Natural killer cell (primary cell): Measurements from ENCODE around the gene LHFPL2. TPM values are rescaled to one million over a fixed set of nuclear protein-coding genes. Genes with fewer than 3 reads are reported as not detected.
"Not testable (repeated sequence)": the region's sequence is repeated elsewhere in the genome, so short reads cannot be mapped to it uniquely, and the experiment has no call there.

ENCODE experiments used
- ATAC-seq, 3 donors: fragments of 150-1000 bp in 2 of 3; fragments of 200-7000 bp in 1 of 3; cut with Tn5 transposase; 1 replicate in 1 of 3; 2 replicates in 2 of 3; pipeline ENCODE4 v1.10.0; 2021; ENCODE audit warnings: mild to moderate bottlenecking in 2 of 3, moderate library complexity in 2 of 3
- DNase-seq, 2 donors: peaks; one replicate each; pipeline versions ENCODE4 v3.0.0 to v3.0.0-alpha.2; 2013 to 2021; ENCODE audit warnings: mixed read lengths in 1 of 2
- H3K27ac ChIP-seq: one replicate; pipeline ENCODE4 v1.5.1; 2013; ENCODE audit warnings: mild to moderate bottlenecking, low read length
- H3K27me3 ChIP-seq: one replicate; pipeline ENCODE4 v1.6.1; 2013; ENCODE audit warnings: low read length; ENCODE audit not compliant: control insufficient read depth, insufficient read depth
- H3K36me3 ChIP-seq: one replicate; pipeline ENCODE4 v1.6.1; 2013; ENCODE audit warnings: low read length; ENCODE audit not compliant: control insufficient read depth, insufficient read depth
- H3K4me1 ChIP-seq: one replicate; pipeline ENCODE4 v1.6.1; 2013; ENCODE audit warnings: low read length; ENCODE audit not compliant: control insufficient read depth, insufficient read depth
- H3K4me3 ChIP-seq: one replicate; pipeline ENCODE4 v1.5.1; 2013; ENCODE audit warnings: low read length
- H3K9me3 ChIP-seq: one replicate; pipeline ENCODE4 v1.6.1; 2013; ENCODE audit warnings: low read length; ENCODE audit not compliant: control insufficient read depth, insufficient read depth
- H3K27ac Mint-ChIP-seq, 2 donors: one replicate each; pipeline ENCODE4 v1.8.0; 2022; ENCODE audit warnings: mild to moderate bottlenecking in 2 of 2, mixed read lengths in 2 of 2, moderate library complexity in 1 of 2
- H3K27me3 Mint-ChIP-seq, 2 donors: one replicate each; pipeline ENCODE4 v1.8.0; 2022; ENCODE audit warnings: low read depth in 2 of 2, mixed read lengths in 2 of 2
- H3K36me3 Mint-ChIP-seq: one replicate; pipeline ENCODE4 v1.8.0; 2022; ENCODE audit warnings: mixed read lengths
- H3K4me1 Mint-ChIP-seq, 2 donors: one replicate each; pipeline ENCODE4 v1.8.0; 2022; ENCODE audit warnings: mixed read lengths in 2 of 2
- H3K4me3 Mint-ChIP-seq: one replicate; pipeline ENCODE4 v1.8.0; 2022; ENCODE audit warnings: mild to moderate bottlenecking, moderate library complexity, mixed read lengths
- H3K9me3 Mint-ChIP-seq, 2 donors: one replicate each; pipeline ENCODE4 v1.8.0; 2022; ENCODE audit warnings: mixed read lengths in 2 of 2
- WGBS: methylation state at CpG from one replicate; pipeline ENCODE4 v1.1.7; 2013; ENCODE audit warnings: missing lambda C conversion rate; ENCODE audit not compliant: insufficient coverage; 5-methylcytosine and 5-hydroxymethylcytosine counted together
- intact Hi-C: fragments of 100-400 bp; cut with micrococcal nuclease; formaldehyde crosslinking; loops from one replicate; pipeline ENCODE4 v1.14.2; 2022
- total RNA-seq, 4 donors: library from RNA; stranded (reverse); fragments of 120-200 nt in 1 of 4; gene quantifications; one replicate each; pipeline versions ENCODE4 v1.2.3 to v1.2.4, GENCODE V29; 2013 to 2022
- TF ChIP-seq, protein P1 (sequence below): fragments of 200-600 bp; IDR thresholded peaks from one replicate; pipeline ENCODE4 v1.8.0; 2022; ENCODE audit warnings: antibody characterized with exemption

The LHFPL2 gene
- total RNA-seq, 3 donors from 2014 or later (not counting 1 experiment from before 2014, with no cell fraction given) = 0.85 to 1.9 (median 1.00) TPM

GRCh38 chr5:78622302-78622971, 26.1 kb downstream of the LHFPL2 start:
- peaks cover under 1 to 2% of the 10 kb centered on the region in 2 donors for H3K27me3 Mint-ChIP-seq

DNA sequence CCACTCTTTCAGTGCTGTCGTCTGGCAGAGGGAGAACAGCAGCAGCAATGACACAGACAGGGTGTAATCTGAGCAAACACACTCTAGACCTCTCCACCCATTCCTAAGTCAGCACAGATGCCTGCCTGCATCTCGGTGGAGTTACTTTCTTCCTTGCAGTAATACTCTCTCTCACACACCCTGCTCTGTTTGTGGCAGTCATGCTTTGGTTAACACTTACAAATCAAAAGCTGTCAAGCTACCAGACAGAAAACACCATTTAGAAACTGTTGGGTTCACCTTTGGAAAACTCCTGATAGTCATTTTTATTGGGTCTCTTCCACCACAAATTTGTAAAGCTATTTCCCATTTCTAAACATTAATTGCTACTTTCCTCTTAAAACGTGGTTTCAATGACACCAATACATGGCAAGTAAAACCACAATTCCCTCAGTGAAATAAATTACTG, 27.3 kb downstream of the LHFPL2 start:
- Mint-ChIP-seq H3K27me3 (no peaks in the 10 kb centered on the region), H3K9me3 (no peaks in the 10 kb centered on the region), H3K36me3 (no peaks in the 10 kb centered on the region), H3K4me3 (no peak overlapping the region), H3K4me1 (no peaks in the 10 kb centered on the region), H3K27ac (no peak overlapping the region)
- WGBS = 5% methylated on average over 3 of the region's 3 CpGs
- no peak for DNase-seq
- intact Hi-C loops = no loop called here
- no peaks in the 10 kb centered on the region for H3K36me3 ChIP-seq
- H3K4me1 ChIP-seq = no peaks in the 10 kb centered on the region
- no peak for ATAC-seq
- H3K27me3 ChIP-seq = no peaks in the 10 kb centered on the region
- H3K9me3 ChIP-seq = no peaks in the 10 kb centered on the region
- TF ChIP-seq, protein P1, sequence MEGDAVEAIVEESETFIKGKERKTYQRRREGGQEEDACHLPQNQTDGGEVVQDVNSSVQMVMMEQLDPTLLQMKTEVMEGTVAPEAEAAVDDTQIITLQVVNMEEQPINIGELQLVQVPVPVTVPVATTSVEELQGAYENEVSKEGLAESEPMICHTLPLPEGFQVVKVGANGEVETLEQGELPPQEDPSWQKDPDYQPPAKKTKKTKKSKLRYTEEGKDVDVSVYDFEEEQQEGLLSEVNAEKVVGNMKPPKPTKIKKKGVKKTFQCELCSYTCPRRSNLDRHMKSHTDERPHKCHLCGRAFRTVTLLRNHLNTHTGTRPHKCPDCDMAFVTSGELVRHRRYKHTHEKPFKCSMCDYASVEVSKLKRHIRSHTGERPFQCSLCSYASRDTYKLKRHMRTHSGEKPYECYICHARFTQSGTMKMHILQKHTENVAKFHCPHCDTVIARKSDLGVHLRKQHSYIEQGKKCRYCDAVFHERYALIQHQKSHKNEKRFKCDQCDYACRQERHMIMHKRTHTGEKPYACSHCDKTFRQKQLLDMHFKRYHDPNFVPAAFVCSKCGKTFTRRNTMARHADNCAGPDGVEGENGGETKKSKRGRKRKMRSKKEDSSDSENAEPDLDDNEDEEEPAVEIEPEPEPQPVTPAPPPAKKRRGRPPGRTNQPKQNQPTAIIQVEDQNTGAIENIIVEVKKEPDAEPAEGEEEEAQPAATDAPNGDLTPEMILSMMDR = no peak
- H3K27ac ChIP-seq = no peak overlapping the region
- H3K4me3 ChIP-seq = no peak overlapping the region

More at GRCh38 chr5:78622302-78622971, 26.1 kb downstream of the LHFPL2 start:
- no peak overlapping the region for H3K27ac Mint-ChIP-seq
- TF ChIP-seq, protein P1 = no peak
- no peak overlapping the region for H3K4me3 ChIP-seq
- H3K4me1 ChIP-seq = no peaks in the 10 kb centered on the region
- 87% methylated on average over 3 of the region's 3 CpGs for WGBS
- no peaks in the 10 kb centered on the region for H3K36me3 Mint-ChIP-seq
- H3K27me3 ChIP-seq = no peaks in the 10 kb centered on the region
- intact Hi-C loops = no loop called here
- ATAC-seq (no peak), DNase-seq (no peak)
- no peaks in the 10 kb centered on the region for H3K9me3 Mint-ChIP-seq
- H3K9me3 ChIP-seq = no peaks in the 10 kb centered on the region
- H3K4me1 Mint-ChIP-seq = no peaks in the 10 kb centered on the region
- no peaks in the 10 kb centered on the region for H3K36me3 ChIP-seq
- no peak overlapping the region for H3K4me3 Mint-ChIP-seq
- no peak overlapping the region for H3K27ac ChIP-seq

GRCh38 chr5:78620119-78620518, 28.5 kb downstream of the LHFPL2 start:
- ATAC-seq, H3K4me1 ChIP-seq, H3K27ac Mint-ChIP-seq, H3K9me3 Mint-ChIP-seq, H3K9me3 ChIP-seq, H3K4me3 Mint-ChIP-seq, H3K36me3 Mint-ChIP-seq, H3K4me3 ChIP-seq, H3K27ac ChIP-seq, H3K27me3 ChIP-seq, H3K36me3 ChIP-seq, DNase-seq, intact Hi-C loops, H3K27me3 Mint-ChIP-seq, H3K4me1 Mint-ChIP-seq: not testable (repeated sequence)
- WGBS = 100% methylated on average over 2 of the region's 4 CpGs

- ATAC-seq (no peak), DNase-seq (no peak)
- H3K36me3 Mint-ChIP-seq = no peaks in the 10 kb centered on the region
- Histone ChIP-seq H3K4me3 (no peak overlapping the region), H3K4me1 (no peaks in the 10 kb centered on the region), H3K27ac (no peak overlapping the region), H3K36me3 (no peaks in the 10 kb centered on the region), H3K9me3 (no peaks in the 10 kb centered on the region), H3K27me3 (no peaks in the 10 kb centered on the region)
- no peak overlapping the region for H3K4me3 Mint-ChIP-seq
- H3K4me1 Mint-ChIP-seq = no peaks in the 10 kb centered on the region
- 93% methylated on average over 10 of the region's 10 CpGs for WGBS
- H3K27ac Mint-ChIP-seq = no peak overlapping the region
- no peaks in the 10 kb centered on the region for H3K27me3 Mint-ChIP-seq
- no peaks in the 10 kb centered on the region for H3K9me3 Mint-ChIP-seq
- TF ChIP-seq, protein P1 = no peak
- intact Hi-C loops = no loop called here
Observed at GRCh38 chr5:78618303-78618702, 30.3 kb downstream of the LHFPL2 start.
